Chondrocyte (in vitro differentiated cells): Measurements from ENCODE around the gene COLEC11. TPM values are rescaled to one million over a fixed set of nuclear protein-coding genes. Genes with fewer than 3 reads are reported as not detected.

ENCODE experiments used
- DNase-seq: peaks from one replicate; pipeline ENCODE4 v3.0.0; 2021; ENCODE audit warnings: mixed read lengths, low spot score
- H3K27ac Mint-ChIP-seq: one replicate; pipeline ENCODE4 v1.8.0; 2021; ENCODE audit warnings: mild to moderate bottlenecking, moderate library complexity, mixed read lengths; ENCODE audit not compliant: unreplicated experiment
- H3K27me3 Mint-ChIP-seq: 2 replicates; pipeline ENCODE4 v1.8.0; 2021; ENCODE audit warnings: low read depth, mixed read lengths
- H3K36me3 Mint-ChIP-seq: 2 replicates; pipeline ENCODE4 v1.8.0; 2021; ENCODE audit warnings: low read depth, mixed read lengths
- H3K4me1 Mint-ChIP-seq: 2 replicates; pipeline ENCODE4 v1.8.0; 2021; ENCODE audit warnings: low read depth, mild to moderate bottlenecking, mixed read lengths
- H3K4me3 Mint-ChIP-seq: one replicate; pipeline ENCODE4 v1.8.0; 2021; ENCODE audit warnings: mild to moderate bottlenecking, moderate library complexity, mixed read lengths; ENCODE audit not compliant: unreplicated experiment
- H3K9me3 Mint-ChIP-seq: 2 replicates; pipeline ENCODE4 v1.8.0; 2021; ENCODE audit warnings: low read depth, mixed read lengths
- total RNA-seq: library from RNA; stranded (reverse); gene quantifications from 3 replicates; pipeline ENCODE4 v1.2.1, GENCODE V29; 2021
- TF ChIP-seq, protein P1 (sequence below): fragments of 200-600 bp; sonication (generic); IDR thresholded peaks from 2 replicates; pipeline ENCODE4 v1.5.0; 2021; ENCODE audit warnings: antibody characterized with exemption, mild to moderate bottlenecking, moderate library complexity

The COLEC11 gene
- total RNA-seq, 1 donor from 2014 or later: not detected

DNA sequence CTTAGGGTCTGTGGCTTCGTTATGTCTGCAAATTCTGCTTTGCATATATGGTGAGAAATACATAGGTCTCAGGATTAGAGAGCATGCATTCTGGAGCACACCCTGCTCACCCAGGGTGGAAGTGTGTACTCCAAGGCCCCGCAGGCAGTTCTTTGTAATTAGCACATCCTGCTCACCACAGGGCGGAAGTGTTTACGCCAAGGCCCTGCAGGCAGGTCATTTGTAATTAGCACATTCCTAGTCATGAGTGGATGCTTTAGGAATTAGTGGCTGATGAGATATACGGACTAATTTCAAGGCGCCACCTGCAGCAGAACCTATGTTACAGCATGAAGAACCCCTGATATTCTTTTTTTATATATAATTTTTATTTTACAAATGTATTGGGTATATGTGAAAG lies 67.3 kb downstream of the COLEC11 start:
- TF ChIP-seq, protein P1, sequence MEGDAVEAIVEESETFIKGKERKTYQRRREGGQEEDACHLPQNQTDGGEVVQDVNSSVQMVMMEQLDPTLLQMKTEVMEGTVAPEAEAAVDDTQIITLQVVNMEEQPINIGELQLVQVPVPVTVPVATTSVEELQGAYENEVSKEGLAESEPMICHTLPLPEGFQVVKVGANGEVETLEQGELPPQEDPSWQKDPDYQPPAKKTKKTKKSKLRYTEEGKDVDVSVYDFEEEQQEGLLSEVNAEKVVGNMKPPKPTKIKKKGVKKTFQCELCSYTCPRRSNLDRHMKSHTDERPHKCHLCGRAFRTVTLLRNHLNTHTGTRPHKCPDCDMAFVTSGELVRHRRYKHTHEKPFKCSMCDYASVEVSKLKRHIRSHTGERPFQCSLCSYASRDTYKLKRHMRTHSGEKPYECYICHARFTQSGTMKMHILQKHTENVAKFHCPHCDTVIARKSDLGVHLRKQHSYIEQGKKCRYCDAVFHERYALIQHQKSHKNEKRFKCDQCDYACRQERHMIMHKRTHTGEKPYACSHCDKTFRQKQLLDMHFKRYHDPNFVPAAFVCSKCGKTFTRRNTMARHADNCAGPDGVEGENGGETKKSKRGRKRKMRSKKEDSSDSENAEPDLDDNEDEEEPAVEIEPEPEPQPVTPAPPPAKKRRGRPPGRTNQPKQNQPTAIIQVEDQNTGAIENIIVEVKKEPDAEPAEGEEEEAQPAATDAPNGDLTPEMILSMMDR: peak; percentile 15
- H3K27me3 Mint-ChIP-seq: no peaks in the 10 kb centered on the region
- H3K4me1 Mint-ChIP-seq: peaks cover 11% of the 10 kb centered on the region
- H3K27ac Mint-ChIP-seq: no peak overlapping the region
- H3K4me3 Mint-ChIP-seq: no peak overlapping the region
- no peaks in the 10 kb centered on the region for H3K36me3 Mint-ChIP-seq
- no peaks in the 10 kb centered on the region for H3K9me3 Mint-ChIP-seq
- DNase-seq: no peak

DNA sequence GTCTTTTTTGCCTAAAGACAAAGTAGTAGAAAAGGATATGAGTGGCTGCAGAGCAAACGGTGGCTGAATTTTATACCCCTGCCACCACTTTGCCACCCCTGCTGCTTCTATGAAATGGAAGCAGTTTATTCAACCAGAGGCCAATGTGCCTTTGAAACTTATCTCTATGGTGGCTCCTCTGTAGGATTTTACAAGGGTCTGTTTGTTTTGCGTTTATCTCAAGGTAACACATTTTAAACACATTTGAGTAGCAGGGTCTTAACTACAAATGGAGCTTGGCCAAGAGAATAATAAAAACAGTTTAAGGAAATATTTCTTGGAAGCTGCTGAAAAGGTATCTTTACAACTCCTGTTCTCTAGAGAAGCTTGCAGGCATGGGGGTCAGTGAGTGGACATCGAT lies 69.2 kb downstream of the COLEC11 start:
- H3K36me3 Mint-ChIP-seq: no peaks in the 10 kb centered on the region
- H3K4me1 Mint-ChIP-seq: peaks cover 6% of the 10 kb centered on the region
- H3K4me3 Mint-ChIP-seq: no peak overlapping the region
- DNase-seq: no peak
- no peak overlapping the region for H3K27ac Mint-ChIP-seq
- peaks cover 5% of the 10 kb centered on the region for H3K27me3 Mint-ChIP-seq
- H3K9me3 Mint-ChIP-seq: no peaks in the 10 kb centered on the region
- TF ChIP-seq, protein P1: no peak

DNA sequence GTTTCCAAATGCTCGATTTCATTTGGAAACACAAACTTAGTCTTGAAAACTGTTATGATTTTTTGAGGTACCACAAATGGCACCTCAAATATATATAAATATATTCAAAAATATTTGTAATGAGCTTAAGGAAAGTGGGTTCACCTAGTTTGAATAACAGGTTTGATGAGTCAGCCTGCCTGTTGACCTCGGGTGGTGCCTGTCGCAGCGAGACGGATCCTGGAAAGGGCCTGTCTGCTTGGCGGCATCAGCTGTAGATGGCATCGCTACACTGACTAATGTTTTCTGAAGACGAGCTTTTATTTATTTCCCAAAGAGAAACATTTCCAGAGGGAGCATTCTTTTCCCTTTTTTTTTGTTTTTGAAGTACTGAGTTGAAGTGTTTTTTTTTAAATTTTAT lies 70.0 kb downstream of the COLEC11 start:
- Mint-ChIP-seq H3K4me3 (no peak overlapping the region), H3K27ac (no peak overlapping the region), H3K36me3 (no peaks in the 10 kb centered on the region), H3K9me3 (no peaks in the 10 kb centered on the region), H3K4me1 (no peaks in the 10 kb centered on the region), H3K27me3 (peaks cover 8% of the 10 kb centered on the region)
- TF ChIP-seq, protein P1: no peak
- DNase-seq: no peak

DNA sequence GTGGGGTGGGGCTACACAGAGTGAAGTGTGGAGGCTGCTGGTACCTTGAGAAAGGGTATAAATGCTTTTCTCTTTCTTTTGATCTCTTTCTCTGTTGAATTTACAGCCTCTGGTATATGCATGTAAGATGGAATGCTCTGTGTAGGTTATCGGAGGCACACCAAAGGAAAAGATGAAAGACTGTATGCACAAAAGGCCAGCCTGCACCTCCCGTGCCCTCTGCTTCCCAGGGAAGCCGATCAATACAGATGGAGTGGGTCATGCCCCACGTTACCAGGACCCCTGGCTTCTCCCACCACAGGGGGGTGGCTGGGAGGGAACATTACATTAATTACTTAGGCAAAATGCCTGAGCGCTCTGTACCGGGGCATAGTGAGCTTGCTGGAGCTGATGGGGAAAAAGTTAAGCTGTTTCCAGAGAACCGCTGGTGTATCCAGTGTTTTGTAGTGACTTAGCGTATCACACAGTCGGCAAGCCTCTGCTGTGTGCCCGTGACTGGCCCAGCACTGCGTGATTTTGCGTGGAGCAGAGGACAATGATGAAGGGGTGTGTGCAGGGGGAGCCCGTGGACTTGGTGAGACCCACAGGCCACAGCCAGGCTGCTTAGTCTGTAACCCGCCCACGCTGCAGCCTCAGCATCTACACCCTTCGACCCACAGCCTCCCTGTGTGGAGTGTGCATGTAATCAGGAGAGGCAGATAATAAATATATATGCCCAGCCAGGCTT lies 71.1 kb downstream of the COLEC11 start:
- H3K4me3 Mint-ChIP-seq: no peak overlapping the region
- TF ChIP-seq, protein P1: no peak
- no peaks in the 10 kb centered on the region for H3K9me3 Mint-ChIP-seq
- H3K27me3 Mint-ChIP-seq: peaks cover 8% of the 10 kb centered on the region
- no peak overlapping the region for H3K27ac Mint-ChIP-seq
- H3K4me1 Mint-ChIP-seq: no peaks in the 10 kb centered on the region
- DNase-seq: no peak
- H3K36me3 Mint-ChIP-seq: no peaks in the 10 kb centered on the region

DNA sequence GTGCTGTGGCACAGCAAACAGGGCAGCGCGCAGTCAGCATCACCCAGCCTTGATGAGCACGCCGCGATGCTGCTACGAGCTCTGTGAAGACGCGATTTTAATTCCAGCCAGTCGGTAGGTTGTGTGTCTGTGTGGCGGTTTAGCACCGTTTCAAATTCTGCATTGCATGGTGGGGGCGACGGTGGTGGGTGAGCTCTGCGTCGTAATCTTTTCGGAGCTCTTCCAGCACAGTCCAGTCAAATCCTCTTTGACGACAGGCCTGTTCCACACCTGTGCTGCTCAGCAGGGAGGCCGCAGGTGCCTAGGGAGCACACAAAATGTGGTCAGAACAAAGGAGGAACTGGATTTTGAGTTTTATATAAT lies 71.7 kb downstream of the COLEC11 start:
- H3K27me3 Mint-ChIP-seq: peaks cover 8% of the 10 kb centered on the region
- TF ChIP-seq, protein P1: no peak

More for the DNA sequence above, 71.7 kb downstream of the COLEC11 start:
- H3K27ac Mint-ChIP-seq: no peak overlapping the region
- H3K36me3 Mint-ChIP-seq: no peaks in the 10 kb centered on the region
- H3K4me1 Mint-ChIP-seq: no peaks in the 10 kb centered on the region
- H3K4me3 Mint-ChIP-seq: no peak overlapping the region
- DNase-seq: no peak
- no peaks in the 10 kb centered on the region for H3K9me3 Mint-ChIP-seq
